Forelimb muscle (tissue), 1 donor: ENCODE measurements around the gene PALLD. TPM values are rescaled to one million over a fixed set of nuclear protein-coding genes. Genes with fewer than 3 reads are reported as not detected.
"Not testable (repeated sequence)": the region's sequence is repeated elsewhere in the genome, so short reads cannot be mapped to it uniquely, and the experiment has no call there.

ENCODE experiments used
- DNase-seq: peaks from one replicate; pipeline ENCODE4 v3.0.0-alpha.2; 2013; ENCODE audit warnings: low read depth
- polyA plus RNA-seq: library from polyadenylated mRNA; unstranded; fragments of 120-200 nt; gene quantifications from one replicate; pipeline ENCODE4 v1.2.1, GENCODE V29; 2013; ENCODE audit not compliant: insufficient read length

PALLD gene
- polyA plus RNA-seq, 1 donor: 167 TPM

GRCh38 chr4:168702581-168703087, 205.8 kb downstream of the PALLD start:
- not testable (repeated sequence) for DNase-seq

- no peak for DNase-seq
Measured at GRCh38 chr4:168705121-168705520, 208.3 kb downstream of the PALLD start.

- DNase-seq: no peak
Measured at GRCh38 chr4:168707205-168707604, 210.4 kb downstream of the PALLD start.

- no peak for DNase-seq
Measured at GRCh38 chr4:168708108-168708507, 211.3 kb downstream of the PALLD start.

GRCh38 chr4:168710353-168710946, 213.6 kb downstream of the PALLD start:
- DNase-seq: peak; percentile 53

- no peak for DNase-seq
Measured at GRCh38 chr4:168711197-168712140, 214.6 kb downstream of the PALLD start.

- no peak for DNase-seq
Measured at GRCh38 chr4:168712316-168712890, 215.6 kb downstream of the PALLD start.

GRCh38 chr4:168713253-168713652, 216.4 kb downstream of the PALLD start:
- DNase-seq: no peak

- DNase-seq: no peak
Measured at GRCh38 chr4:168715896-168716295, 219.0 kb downstream of the PALLD start.

GRCh38 chr4:168716406-168717129, 219.7 kb downstream of the PALLD start:
- DNase-seq: no peak

- DNase-seq: no peak
Measured at GRCh38 chr4:168717847-168718246, 221.0 kb downstream of the PALLD start.

GRCh38 chr4:168719725-168720124, 222.9 kb downstream of the PALLD start:
- no peak for DNase-seq

- no peak for DNase-seq
Measured at GRCh38 chr4:168720396-168720900, 223.6 kb downstream of the PALLD start.

GRCh38 chr4:168722391-168722790, 225.5 kb downstream of the PALLD start:
- no peak for DNase-seq

- no peak for DNase-seq
Measured at GRCh38 chr4:168723020-168723419, 226.2 kb downstream of the PALLD start.

- DNase-seq: no peak
Measured at GRCh38 chr4:168723569-168723968, 226.7 kb downstream of the PALLD start.

- DNase-seq: no peak
Measured at GRCh38 chr4:168724243-168724642, 227.4 kb downstream of the PALLD start.

- DNase-seq: no peak
Measured at GRCh38 chr4:168724686-168725411, 228.0 kb downstream of the PALLD start.

- DNase-seq: no peak
Measured at GRCh38 chr4:168725930-168726329, 229.1 kb downstream of the PALLD start.

GRCh38 chr4:168727181-168727580, 230.3 kb downstream of the PALLD start:
- not testable (repeated sequence) for DNase-seq
